ENCODE data around the gene SEMA3G.
A peak's percentile ranks its signal among the peaks of the same experiment; 100 is the strongest.

SEMA3G gene

DNA sequence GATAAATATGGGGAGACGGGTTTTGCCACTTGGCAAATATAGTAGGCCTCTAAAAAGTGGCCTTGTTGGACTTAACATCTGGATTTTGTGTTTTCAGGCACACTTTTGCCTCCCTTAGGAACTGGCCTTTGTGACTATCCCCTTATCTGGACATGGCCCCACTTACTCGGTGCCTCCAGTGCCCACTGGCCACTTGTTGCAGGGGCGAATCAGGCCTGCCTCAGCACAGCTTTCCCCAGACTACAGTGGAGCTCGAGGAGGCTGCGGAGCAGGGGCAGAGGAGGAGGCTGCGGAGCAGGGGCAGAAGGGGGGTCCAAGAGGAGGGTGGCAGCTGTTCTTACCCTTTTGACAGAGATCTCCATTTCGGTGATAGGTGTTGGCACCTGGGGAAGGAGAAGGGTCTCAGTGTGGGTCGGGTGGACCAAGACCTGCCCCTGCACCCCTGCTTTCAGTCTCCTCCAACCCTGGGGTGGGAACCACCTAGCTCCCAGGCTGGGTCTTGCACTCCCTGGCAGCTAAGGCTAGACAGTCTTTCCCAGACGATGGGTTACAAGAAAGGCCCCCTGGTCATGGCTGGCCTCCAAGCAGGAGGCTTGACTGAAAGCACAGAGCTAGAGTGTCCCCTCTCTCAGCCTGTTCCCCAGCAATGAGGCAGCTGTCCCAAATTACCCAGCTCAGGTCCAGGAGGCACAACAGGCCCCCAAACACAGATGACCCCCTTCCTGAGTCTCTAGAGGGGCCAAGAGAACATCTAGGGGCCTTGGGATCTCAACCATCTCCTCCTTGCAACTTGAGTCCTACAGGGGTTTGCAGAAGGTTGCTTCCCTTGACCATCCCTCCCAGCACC is 6.1 kb downstream of the SEMA3G start:
- no peak for DNase-seq (ENCODE audit: low read depth)

DNA sequence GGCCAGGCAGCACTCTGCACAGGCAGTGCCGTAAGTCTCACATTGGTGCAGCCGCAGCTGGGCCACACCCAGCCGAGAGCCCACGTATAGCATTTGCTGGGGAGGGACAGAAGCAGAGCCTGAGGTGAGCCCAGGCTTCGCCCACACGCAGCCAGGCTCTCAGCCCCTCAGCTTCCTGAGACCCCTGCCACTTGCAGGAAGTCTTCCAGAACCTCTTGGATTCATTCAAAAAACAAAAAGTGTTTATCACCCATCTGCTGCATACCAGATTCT is 6.9 kb downstream of the SEMA3G start:
- no peak for DNase-seq (ENCODE audit: low read depth)

DNA sequence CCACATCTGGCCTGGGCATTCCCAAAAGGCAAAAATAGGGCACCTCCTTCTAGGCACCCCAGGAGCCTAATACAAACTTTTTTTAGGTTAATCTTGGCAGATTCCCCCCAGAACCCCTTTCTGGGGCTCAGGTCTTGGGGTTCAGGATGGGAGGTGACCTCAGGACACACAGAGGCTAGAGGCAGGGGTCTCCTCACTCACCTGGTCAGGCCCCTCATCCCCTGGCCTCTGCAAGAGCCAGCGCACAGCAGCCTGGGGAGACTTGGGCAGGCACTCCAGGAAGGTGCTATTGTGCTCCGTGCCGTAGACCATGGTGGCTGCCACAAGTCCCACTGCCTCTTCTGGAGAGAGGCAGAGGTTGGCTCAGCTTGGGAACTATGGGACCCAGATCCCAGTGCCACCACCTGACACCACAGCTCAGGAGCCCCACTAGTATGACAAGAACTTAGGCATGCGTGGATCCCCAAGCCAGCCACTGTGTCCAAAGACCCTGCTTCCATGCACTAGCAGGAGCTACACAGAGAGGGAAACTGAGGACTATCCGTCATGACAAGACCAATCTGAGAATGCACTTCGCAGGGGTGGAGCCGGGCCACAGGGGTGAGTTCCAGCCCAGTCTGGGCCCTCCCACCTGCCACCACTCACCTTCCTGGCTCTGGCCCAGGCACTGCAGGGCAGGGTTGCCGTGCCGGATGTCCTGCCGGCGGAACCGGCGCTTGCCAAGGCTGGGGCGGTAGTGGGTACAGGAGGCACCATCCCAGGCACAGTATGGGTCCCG is 7.4 kb downstream of the SEMA3G start:
- no peak for DNase-seq (ENCODE audit: low read depth)

DNA sequence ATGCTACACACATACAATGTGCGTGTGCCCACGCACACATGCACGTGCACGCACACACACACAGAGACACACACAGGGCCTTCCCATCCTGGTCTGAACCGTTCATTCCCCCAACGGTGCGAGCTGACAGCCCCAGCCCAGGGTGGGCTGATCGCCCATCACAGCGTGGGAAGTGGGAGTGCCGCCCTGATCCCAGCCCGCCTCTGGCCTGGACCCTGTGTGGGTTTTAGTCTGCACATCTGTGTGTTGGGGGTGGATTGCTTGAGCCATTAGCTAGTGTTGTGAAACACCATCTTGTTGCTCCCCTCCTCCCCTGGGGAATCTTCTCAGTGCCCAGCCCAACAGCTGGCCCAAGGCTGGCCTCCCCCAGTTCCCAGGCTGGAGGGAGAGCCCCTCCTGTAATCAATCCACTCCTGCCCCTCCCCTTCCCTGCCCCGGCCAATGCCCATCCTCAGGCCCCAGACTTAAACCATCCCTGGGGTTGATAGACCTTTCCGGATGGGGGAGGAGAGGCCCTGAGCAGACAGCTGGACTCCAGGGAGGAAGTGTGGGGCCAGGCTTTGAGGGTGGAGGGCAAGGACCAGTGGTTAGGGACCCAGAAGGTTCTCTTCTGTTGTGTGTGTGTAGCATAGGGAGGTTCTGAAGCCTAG is 8.3 kb downstream of the SEMA3G start:
- peak; percentile 16 for DNase-seq (ENCODE audit: low read depth)

DNA sequence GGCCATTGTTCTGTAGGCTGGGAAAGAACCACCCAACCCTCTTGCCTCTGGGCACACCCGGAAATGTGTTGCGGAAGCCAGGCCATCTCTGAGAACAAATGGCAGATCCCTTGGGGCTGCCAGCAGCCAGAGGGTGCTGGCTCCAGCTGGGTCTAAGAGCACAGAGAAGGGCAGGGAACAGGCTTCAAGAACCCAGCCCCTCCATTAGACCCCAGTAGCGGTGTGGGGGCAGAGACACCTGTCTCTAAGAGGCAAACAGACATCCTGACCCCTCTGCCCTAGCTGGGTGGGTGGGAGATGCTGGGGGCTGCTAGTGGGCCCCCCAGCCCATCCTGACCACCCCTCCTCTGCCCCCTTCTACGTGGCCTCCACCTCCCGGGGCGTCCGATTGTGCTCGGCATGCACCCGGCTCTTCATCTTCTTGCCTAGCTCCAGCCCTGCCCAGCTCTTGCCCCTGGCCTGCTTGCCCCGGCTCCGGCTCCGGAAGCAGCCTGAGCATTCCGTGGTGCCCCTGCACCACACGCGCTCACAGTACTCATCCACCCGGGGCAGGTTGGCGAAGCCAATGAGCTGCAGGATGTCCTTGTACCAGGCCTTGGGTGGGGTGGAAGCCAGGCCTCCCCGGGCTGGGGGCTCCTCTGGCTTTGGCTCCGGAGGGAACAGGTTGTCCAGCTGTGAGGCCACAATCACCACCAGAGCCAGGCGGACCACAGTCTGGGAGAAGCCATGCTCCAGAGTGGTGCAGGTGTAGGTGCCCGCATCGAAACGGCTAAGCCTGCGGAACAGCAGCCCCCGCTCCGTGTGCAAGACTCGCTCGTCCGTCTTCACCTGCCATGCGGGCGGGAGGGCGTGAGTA is 9.4 kb downstream of the SEMA3G start:
- DNase-seq (ENCODE audit: low read depth) = no peak

DNA sequence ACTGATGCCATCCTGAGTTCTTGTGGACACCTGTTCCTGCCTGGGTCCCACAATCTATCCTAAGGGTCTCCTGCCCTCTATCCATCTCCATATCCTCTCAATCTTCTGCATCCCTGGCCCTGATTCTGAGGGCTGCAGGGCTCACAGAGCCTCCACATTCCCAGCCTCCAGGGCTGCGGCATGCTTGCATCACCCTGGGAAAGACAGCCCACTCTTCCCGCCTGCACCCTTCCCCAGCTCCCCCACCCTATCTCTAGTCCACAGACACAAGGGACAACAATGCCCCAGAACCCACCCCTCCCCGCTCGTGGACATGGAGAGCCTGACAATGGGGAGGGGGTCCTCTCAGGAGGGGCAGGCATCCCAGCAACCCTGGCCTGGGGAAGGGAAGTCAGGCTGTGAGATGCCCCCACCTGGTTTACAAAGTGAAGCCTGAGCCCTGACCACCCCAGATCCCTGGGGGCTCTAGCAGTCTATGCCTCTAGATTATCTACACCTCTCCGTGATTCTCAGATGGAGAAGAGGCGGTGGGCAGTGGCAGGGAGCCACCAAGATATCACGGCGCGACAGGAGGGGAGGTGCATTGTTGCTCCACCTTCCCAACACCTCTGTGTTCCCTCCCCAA is 10.3 kb downstream of the SEMA3G start:
- no peak for DNase-seq (ENCODE audit: low read depth)

DNA sequence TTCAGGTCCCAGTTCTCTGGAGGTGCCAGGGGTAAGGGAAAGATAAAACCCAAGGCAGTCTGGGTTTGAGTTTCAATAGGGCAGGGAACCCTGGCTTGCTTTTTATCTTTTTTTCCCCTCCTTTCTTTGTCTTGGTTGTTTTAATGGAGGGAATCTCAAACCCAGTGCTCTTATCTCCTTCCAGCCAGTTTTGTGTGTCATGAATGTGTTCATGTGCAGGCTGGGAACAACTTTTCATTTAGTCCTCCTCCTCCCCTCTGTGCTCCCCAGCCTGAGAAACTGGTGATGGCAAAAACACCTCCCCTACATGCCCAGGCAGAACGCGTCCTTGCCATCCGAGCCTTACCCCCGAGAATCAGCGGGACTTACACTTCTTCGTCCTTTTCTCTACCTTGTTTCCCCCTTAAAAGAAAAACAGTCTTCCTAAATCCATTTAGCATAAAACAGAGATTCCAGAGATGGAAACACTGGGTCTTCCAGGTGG is 10.9 kb downstream of the SEMA3G start:
- no peak for DNase-seq (ENCODE audit: low read depth)

DNA sequence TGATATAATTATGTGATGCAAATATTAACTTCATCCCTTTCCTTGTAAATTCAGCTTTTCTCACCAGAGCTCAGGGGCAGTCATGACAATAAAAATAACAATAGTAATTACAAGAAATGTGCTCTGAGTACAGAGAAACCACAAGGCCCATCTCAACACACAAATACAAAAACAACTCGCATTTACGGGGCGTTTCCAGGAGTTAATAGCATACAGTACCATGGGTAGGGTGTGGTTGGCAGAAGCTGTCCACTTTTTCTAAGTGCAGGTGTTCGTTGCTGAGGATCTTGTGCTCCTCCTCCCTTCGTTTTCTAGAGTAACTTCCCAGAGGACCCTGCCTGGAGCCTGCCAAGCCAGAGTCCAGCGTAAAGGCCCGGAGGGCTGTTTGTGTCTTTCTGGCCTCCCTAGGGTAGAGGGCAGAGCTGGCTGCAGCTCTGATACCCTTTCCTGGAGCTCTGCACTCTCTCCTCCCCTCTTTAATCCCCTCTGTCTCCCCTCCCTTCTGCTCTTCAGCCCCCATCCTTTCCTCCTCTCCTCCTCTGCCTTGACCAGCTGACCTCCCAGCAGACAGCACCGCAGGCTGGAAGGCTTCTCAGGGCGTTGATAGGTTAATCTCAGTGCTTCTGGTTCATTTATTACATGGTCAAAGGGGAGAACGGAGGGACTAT is 11.4 kb downstream of the SEMA3G start:
- no peak for DNase-seq (ENCODE audit: low read depth)

DNA sequence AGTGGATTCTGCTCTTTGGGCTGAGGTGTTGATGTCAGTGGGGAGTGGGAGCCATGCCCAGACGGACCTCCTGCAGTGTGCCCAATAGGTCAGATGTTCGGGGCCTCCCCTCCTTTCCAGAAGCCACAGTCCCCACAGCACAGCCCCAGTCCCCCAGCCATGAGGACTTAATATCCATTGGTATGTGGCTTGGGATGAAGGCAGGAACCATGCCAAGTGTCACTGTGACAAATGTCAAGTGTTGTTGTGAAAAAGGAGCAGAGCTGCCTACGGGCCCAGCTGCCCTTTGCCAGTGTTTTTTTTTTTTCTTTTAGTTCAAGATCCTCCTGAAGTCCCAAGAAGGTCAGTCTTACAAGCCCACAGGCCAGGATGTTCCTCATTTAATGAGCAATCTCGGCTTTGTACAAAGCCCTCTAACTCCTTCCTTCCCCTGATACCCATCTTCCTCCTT is 12.2 kb downstream of the SEMA3G start:
- DNase-seq (ENCODE audit: low read depth) = no peak

DNA sequence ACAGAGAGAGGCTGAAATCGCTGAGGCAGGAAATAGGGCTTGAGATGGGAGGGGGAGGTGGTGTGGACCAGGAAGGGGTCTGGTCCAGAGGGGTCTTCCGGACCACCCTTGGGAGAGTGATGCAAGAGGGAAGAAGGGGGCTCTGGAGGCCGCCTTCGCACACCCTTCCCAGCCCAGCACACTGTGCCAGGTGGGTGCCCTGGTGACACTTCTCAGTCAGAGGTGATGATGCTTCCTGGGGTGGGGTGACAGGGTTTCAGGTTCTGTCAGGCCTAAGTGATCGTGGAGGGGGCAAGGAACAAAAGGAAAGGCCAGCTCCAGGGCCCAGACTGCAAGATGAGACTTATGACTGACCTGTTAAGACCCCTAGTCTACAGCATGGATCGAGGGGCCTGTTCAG is 12.7 kb downstream of the SEMA3G start:
- DNase-seq (ENCODE audit: low read depth) = no peak

DNA sequence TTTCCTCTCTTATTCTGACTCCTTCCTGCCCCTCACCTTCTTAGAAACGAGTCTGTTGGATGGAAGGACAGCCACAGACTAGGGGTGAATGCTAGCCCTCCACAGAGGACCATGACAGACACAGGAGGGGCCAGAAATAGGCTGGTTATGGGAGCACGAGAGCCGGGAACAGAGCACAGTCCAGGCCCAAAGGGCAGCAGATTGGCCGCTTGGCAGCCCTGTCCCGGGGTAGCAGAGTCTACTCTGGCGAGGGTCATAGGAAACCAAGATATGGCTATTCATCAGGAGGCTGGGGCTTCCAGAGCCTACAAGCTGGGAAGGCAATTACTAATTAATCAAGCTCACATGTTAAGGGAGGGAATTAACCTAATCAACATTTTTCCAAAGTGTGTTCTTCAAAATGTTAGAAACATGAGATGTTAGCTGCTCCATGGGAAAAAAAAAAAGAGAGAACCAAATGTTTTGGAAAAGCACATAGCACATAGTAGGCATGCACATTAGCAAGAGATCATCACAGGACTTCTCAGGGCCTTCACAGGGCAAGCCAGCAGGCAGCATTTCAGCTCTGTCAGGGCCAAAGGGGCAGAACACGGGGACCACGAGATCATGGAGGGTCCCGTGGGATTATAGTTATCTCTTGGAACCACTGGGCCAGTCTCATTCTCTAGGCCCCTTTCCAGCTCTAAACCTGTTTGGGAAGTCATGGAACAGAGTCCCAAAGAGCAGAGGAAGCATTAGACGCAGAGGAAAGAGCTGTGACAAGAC is 13.3 kb downstream of the SEMA3G start:
- no peak for DNase-seq (ENCODE audit: low read depth)

DNA sequence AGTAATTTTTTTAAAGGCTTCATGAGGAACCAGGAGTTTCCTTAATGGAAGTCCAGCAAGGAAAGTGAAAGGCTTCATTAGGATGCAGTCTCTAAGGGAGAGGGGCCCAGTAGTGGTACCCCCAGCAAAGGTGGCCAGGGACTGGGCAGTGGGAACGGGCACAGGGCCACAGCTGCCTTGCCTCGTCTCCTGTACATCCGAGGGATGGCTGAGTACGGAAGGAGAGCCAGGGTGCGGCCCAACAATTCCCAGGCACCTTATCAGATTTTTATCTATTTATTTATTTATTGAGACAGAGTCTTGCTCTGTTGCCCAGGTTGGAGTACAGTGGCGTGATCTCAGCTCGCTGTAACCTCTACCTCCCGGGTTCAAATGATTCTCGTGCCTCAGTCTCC is 14.5 kb downstream of the SEMA3G start:
- no peak for DNase-seq (ENCODE audit: low read depth)

DNA sequence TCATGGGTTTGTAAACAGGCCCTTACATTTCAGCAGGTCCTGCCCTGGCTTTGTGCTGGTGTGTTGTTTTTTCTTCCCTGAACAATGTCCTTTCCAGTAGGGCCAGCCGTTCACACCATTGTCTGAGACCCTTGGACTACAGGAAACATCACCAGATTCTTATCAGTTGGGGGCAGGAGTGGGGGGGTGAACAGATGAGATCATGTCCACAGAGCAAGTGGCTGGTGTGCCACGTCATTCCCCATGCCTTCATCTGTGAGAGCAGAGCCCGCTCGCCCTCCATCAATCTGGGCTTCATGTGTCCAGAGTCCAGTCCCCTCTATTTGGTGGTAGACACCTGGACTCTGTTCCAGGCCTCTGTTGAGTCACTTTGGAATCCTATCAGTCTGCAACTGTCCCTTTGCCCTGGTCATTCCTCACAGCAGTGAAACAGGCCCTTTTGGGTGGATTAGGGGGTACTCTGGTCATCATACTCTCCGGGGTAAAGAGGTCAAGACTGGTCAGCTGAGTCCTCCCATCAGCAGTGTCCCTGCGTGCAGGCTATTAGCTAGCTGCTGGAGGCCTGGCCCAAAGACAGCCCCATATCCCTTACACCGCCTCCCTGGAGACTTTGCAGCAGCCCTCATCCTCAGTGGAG is 15.0 kb downstream of the SEMA3G start:
- no peak for DNase-seq (ENCODE audit: low read depth)

DNA sequence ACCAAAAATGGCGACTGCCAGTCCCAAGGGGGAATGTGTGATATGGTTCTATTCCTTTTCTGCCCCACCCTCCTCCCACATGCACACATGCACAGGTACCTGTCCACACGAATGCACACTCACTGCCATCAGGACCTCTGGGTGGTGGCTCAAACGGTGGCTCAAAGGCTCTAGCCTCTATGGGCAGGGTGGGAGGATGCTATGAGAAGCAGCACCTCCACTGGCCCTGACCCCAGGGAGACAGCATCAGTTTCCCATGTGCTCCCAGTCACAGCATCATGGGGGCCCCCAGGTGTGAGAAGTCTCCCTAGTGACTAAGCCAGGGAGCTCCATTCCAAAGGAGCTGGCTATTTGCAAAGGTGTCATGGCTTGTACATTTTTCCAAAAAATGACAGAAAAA is 15.9 kb downstream of the SEMA3G start:
- no peak for DNase-seq (ENCODE audit: low read depth)

DNA sequence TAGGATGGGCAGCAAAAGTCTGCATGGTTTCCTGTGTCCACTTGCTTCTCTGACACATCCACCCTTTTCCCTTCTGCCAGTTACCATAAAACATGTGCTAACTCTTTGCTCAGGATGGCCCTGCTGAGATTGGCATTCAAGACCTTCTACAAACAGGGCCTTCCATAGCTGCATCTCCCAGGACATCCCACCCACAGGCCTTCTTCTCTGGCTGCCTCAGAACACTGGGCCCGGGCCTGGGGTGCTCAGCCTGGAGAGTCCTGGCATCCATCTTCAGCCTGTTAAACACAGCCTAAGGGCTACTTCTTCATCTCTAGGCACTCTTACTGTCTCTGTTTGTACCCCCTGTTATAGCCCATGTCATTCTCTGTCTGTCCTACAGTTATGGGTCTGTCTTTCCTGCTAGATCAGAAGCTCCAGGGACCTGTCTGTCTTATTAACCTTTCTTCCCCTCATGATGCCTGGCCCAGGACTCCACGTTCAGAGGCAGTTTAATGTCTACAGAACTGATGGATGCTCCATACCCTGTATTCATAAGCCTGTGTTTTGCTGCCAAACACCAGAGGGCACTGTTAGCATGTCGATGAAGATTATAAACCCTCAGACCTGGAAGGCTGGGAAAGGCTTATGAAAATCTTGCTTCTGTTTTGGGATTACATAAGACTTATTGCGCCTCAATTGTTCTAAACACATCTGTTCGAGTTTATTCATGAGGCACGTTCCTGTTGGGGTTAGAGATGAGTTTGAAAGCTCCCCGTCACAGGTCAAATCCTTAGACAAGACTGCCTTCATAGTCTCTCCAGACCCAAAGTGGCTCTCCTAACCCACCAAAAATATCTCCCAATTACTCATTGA is 16.5 kb downstream of the SEMA3G start:
- DNase-seq (ENCODE audit: low read depth) = peak; percentile 55

DNA sequence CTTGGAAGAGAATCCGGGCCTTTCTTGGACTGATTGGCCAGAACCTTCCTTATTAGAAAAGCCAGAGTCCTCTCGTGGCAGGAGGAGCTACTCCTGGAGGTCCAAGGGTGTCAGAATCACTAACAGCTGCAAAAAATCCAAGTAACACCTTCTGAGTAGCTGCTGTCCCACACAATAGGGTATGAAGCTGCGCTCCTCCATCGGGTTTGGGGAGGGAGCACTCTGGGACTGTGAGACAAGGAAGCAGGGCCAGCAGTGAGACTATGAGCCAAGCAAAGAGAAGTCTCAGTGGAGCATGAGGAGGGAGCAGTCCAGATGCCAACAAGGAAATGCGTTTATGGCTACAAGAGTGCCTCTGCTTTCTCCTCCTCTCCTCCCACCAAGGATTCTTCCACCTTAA is 21.7 kb downstream of the SEMA3G start:
- DNase-seq (ENCODE audit: low read depth) = no peak

DNA sequence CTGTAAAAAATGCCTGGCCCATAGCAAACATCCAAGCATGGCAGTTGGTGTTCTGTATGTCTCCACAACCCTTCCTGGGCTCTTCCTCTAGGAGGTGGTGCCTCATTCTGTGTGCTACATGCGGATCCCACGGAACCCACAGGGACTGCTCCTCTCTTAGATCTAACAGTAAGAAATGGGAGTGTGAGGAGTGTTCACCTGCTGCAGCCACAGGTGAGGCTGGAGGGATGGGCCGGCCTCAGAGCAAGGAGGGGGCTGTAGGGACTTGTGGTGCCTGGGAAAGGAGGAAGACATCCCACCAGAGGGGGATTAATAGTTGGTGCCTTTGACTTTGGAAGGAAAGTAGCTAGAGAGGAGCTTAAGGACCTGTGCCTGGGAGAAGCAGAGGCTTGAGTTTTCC is 22.2 kb downstream of the SEMA3G start:
- DNase-seq (ENCODE audit: low read depth) = no peak

DNA sequence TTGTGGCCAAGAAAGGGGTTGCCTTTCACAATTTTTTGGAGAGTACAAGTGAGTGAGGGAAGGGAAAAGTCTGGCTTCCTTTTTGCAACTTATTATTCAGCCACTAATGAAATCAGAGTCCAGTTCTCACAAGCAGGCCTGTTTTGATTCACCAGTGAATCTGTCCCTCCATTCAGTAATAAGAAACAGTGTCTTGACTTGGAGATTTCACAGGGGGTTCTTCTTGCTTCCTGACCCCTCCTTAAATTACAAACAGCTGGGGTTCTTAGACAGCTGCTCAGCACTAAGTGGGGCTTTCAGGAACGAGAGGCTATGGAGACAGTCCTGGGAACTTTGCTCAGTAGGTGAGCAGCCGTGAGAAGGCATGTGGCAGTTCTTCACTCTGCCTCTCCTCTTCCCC is 24.5 kb downstream of the SEMA3G start:
- DNase-seq (ENCODE audit: low read depth) = no peak

DNA sequence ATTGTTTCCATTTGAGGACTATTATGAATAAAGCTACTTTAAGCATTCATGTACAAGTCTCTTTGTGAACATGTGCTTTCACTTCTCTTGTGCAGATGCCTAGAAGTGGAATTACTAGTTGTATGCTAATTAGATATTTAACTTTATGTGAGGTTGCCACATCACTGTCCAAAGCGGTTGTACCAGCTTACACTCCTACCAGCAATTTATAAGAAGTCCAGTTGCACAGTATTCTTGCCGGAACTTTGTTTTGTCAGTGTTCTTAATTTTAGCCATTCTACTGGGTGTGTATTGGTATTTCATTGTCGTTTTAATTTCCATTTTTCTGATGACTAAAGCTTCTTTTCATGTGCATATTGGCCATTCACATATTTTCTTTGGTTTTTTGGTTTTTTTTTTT is 29.1 kb downstream of the SEMA3G start:
- no peak for DNase-seq (ENCODE audit: low read depth)
